ENCODE results near the gene SLC6A1. TPM values are rescaled to one million over a fixed set of nuclear protein-coding genes. Genes with fewer than 3 reads are reported as not detected.

SLC6A1 gene
- total RNA-seq, 2 donors from 2014 or later, result not detected

- no peak for DNase-seq (ENCODE audit: low spot score in 2 of 2)
- no peak for ATAC-seq
- H3K36me3 Mint-ChIP-seq, result no peaks in the 10 kb centered on the region
- H3K27ac Mint-ChIP-seq, result no peak overlapping the region
- no peaks in the 10 kb centered on the region for H3K9me3 Mint-ChIP-seq
These were observed 30.6 kb upstream of the SLC6A1 start for GRCh38 chr3:10961921-10962320.

GRCh38 chr3:10962481-10963036 lies 30.0 kb upstream of the SLC6A1 start:
- Mint-ChIP-seq H3K27ac (no peak overlapping the region), H3K9me3 (no peaks in the 10 kb centered on the region), H3K36me3 (no peaks in the 10 kb centered on the region)
- DNase-seq (ENCODE audit: low spot score in 2 of 2), result no peak
- ATAC-seq, result no peak

GRCh38 chr3:10964537-10965167 lies 27.9 kb upstream of the SLC6A1 start:
- ATAC-seq, result no peak
- peak in 1 of 2 donors; percentile 9 for DNase-seq (ENCODE audit: low spot score in 2 of 2)
- no peak overlapping the region for H3K27ac Mint-ChIP-seq
- H3K9me3 Mint-ChIP-seq, result no peaks in the 10 kb centered on the region
- no peaks in the 10 kb centered on the region for H3K36me3 Mint-ChIP-seq

- Mint-ChIP-seq H3K36me3 (no peaks in the 10 kb centered on the region), H3K27ac (no peak overlapping the region), H3K9me3 (no peaks in the 10 kb centered on the region)
- DNase-seq (ENCODE audit: low spot score in 2 of 2), result no peak
- no peak for ATAC-seq
These were observed 24.1 kb upstream of the SLC6A1 start for GRCh38 chr3:10968401-10968800.

- Mint-ChIP-seq H3K9me3 (no peaks in the 10 kb centered on the region), H3K36me3 (no peaks in the 10 kb centered on the region), H3K27ac (no peak overlapping the region)
- no peak for DNase-seq (ENCODE audit: low spot score in 2 of 2)
- ATAC-seq, result no peak
These were observed 22.1 kb upstream of the SLC6A1 start for GRCh38 chr3:10970306-10970960.

GRCh38 chr3:10972072-10972782 lies 20.3 kb upstream of the SLC6A1 start:
- DNase-seq (ENCODE audit: low spot score in 2 of 2) (no peak), ATAC-seq (no peak)
- H3K9me3 Mint-ChIP-seq, result no peaks in the 10 kb centered on the region
- no peak overlapping the region for H3K27ac Mint-ChIP-seq
- no peaks in the 10 kb centered on the region for H3K36me3 Mint-ChIP-seq

GRCh38 chr3:10973046-10973595 lies 19.4 kb upstream of the SLC6A1 start:
- no peaks in the 10 kb centered on the region for H3K36me3 Mint-ChIP-seq
- DNase-seq (ENCODE audit: low spot score in 2 of 2) (no peak), ATAC-seq (no peak)
- H3K9me3 Mint-ChIP-seq, result no peaks in the 10 kb centered on the region
- no peak overlapping the region for H3K27ac Mint-ChIP-seq

- DNase-seq (ENCODE audit: low spot score in 2 of 2) (no peak), ATAC-seq (no peak)
- H3K36me3 Mint-ChIP-seq, result no peaks in the 10 kb centered on the region
- no peaks in the 10 kb centered on the region for H3K9me3 Mint-ChIP-seq
- H3K27ac Mint-ChIP-seq, result no peak overlapping the region
These were observed 18.4 kb upstream of the SLC6A1 start for GRCh38 chr3:10974131-10974530.

- Mint-ChIP-seq H3K27ac (no peak overlapping the region), H3K9me3 (no peaks in the 10 kb centered on the region), H3K36me3 (no peaks in the 10 kb centered on the region)
- ATAC-seq, result no peak
- DNase-seq (ENCODE audit: low spot score in 2 of 2), result no peak
These were observed 17.7 kb upstream of the SLC6A1 start for GRCh38 chr3:10974746-10975375.

GRCh38 chr3:10975695-10976234 lies 16.8 kb upstream of the SLC6A1 start:
- no peaks in the 10 kb centered on the region for H3K36me3 Mint-ChIP-seq
- DNase-seq (ENCODE audit: low spot score in 2 of 2), result no peak
- no peaks in the 10 kb centered on the region for H3K9me3 Mint-ChIP-seq
- ATAC-seq, result peak in 1 of 2 donors; percentile 31
- H3K27ac Mint-ChIP-seq, result no peak overlapping the region

- H3K9me3 Mint-ChIP-seq, result no peaks in the 10 kb centered on the region
- DNase-seq (ENCODE audit: low spot score in 2 of 2), result no peak
- ATAC-seq, result peak in 1 of 2 donors; percentile 70
- H3K36me3 Mint-ChIP-seq, result no peaks in the 10 kb centered on the region
- no peak overlapping the region for H3K27ac Mint-ChIP-seq
These were observed 15.8 kb upstream of the SLC6A1 start for GRCh38 chr3:10976770-10977169.

GRCh38 chr3:10977892-10978510 lies 14.5 kb upstream of the SLC6A1 start:
- DNase-seq (ENCODE audit: low spot score in 2 of 2), result no peak
- ATAC-seq, result no peak
- Mint-ChIP-seq H3K27ac (no peak overlapping the region), H3K36me3 (no peaks in the 10 kb centered on the region), H3K9me3 (no peaks in the 10 kb centered on the region)

- no peaks in the 10 kb centered on the region for H3K36me3 Mint-ChIP-seq
- no peak for DNase-seq (ENCODE audit: low spot score in 2 of 2)
- ATAC-seq, result no peak
- no peak overlapping the region for H3K27ac Mint-ChIP-seq
- H3K9me3 Mint-ChIP-seq, result no peaks in the 10 kb centered on the region
These were observed 13.6 kb upstream of the SLC6A1 start for GRCh38 chr3:10978956-10979355.

GRCh38 chr3:10980312-10980711 lies 12.2 kb upstream of the SLC6A1 start:
- no peak overlapping the region for H3K27ac Mint-ChIP-seq
- no peak for DNase-seq (ENCODE audit: low spot score in 2 of 2)
- no peaks in the 10 kb centered on the region for H3K36me3 Mint-ChIP-seq
- H3K9me3 Mint-ChIP-seq, result no peaks in the 10 kb centered on the region
- ATAC-seq, result no peak

GRCh38 chr3:10981031-10981430 lies 11.5 kb upstream of the SLC6A1 start:
- H3K9me3 Mint-ChIP-seq, result no peaks in the 10 kb centered on the region
- no peak overlapping the region for H3K27ac Mint-ChIP-seq
- ATAC-seq (no peak), DNase-seq (ENCODE audit: low spot score in 2 of 2) (no peak)
- no peaks in the 10 kb centered on the region for H3K36me3 Mint-ChIP-seq

GRCh38 chr3:10981961-10982360 lies 10.6 kb upstream of the SLC6A1 start:
- no peak for ATAC-seq
- no peak for DNase-seq (ENCODE audit: low spot score in 2 of 2)
- no peaks in the 10 kb centered on the region for H3K36me3 Mint-ChIP-seq
- no peaks in the 10 kb centered on the region for H3K9me3 Mint-ChIP-seq
- no peak overlapping the region for H3K27ac Mint-ChIP-seq
